ENCODE data around the gene KIFAP3. TPM values are rescaled to one million over a fixed set of nuclear protein-coding genes. Genes with fewer than 3 reads are reported as not detected.
"Not testable (repeated sequence)": the region's sequence is repeated elsewhere in the genome, so short reads cannot be mapped to it uniquely, and the experiment has no call there.

The KIFAP3 gene
- total RNA-seq, 2 donors from 2014 or later = 12.7 to 21.9 TPM

DNA sequence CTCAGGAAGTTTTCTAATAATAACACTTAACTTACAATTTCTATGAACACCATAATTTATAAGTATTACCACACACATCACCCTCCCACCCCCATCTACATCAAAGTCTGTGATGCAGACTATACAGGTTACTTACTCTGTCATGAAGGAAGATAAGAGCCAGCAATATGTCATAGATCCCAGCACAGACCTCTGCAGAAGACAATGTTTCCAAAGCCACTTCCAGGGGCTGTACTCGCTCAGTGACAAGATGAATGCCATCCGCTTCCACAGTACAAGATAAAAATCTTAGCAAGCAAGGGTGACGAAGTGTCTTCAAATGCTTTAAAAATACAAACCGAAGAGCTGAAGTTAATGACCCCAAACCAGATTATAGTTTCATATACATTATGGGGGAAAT, 196.0 kb downstream of the KIFAP3 start:
- Mint-ChIP-seq H3K4me3 (no peak overlapping the region), H3K27me3 (no peaks in the 10 kb centered on the region), H3K27ac (peak overlapping the region; percentile 49), H3K36me3 (ENCODE audit: low read depth) (peaks cover 23% of the 10 kb centered on the region), H3K4me1 (peaks cover 24% of the 10 kb centered on the region)
- DNase-seq = no peak
- no peak for ATAC-seq
- no peaks in the 10 kb centered on the region for H3K9me3 ChIP-seq (ENCODE audit: control insufficient read depth, low read length, poor library complexity, severe bottlenecking)

GRCh38 chr1:169877800-169878491, 196.5 kb downstream of the KIFAP3 start:
- Mint-ChIP-seq H3K4me1 (peaks cover 26% of the 10 kb centered on the region), H3K27me3 (no peaks in the 10 kb centered on the region), H3K4me3 (no peak overlapping the region), H3K36me3 (ENCODE audit: low read depth) (peaks cover 23% of the 10 kb centered on the region), H3K27ac (peak overlapping the region; percentile 49)
- ATAC-seq (no peak), DNase-seq (no peak)
- H3K9me3 ChIP-seq (ENCODE audit: control insufficient read depth, low read length, poor library complexity, severe bottlenecking) = no peaks in the 10 kb centered on the region

- Mint-ChIP-seq H3K27me3 (no peaks in the 10 kb centered on the region), H3K27ac (peak overlapping the region; percentile 56), H3K4me3 (no peak overlapping the region), H3K36me3 (ENCODE audit: low read depth) (peaks cover 31% of the 10 kb centered on the region), H3K4me1 (peaks cover 23% of the 10 kb centered on the region)
- no peak for ATAC-seq
- no peaks in the 10 kb centered on the region for H3K9me3 ChIP-seq (ENCODE audit: control insufficient read depth, low read length, poor library complexity, severe bottlenecking)
- DNase-seq = no peak
These were observed 200.3 kb downstream of the KIFAP3 start for GRCh38 chr1:169874229-169874628.

GRCh38 chr1:169873582-169874199, 200.8 kb downstream of the KIFAP3 start:
- ATAC-seq = no peak
- peaks cover 31% of the 10 kb centered on the region for H3K36me3 Mint-ChIP-seq (ENCODE audit: low read depth)
- H3K4me3 Mint-ChIP-seq = no peak overlapping the region
- no peaks in the 10 kb centered on the region for H3K27me3 Mint-ChIP-seq
- H3K27ac Mint-ChIP-seq = peak overlapping the region; percentile 24
- H3K9me3 ChIP-seq (ENCODE audit: control insufficient read depth, low read length, poor library complexity, severe bottlenecking) = no peaks in the 10 kb centered on the region
- H3K4me1 Mint-ChIP-seq = peaks cover 20% of the 10 kb centered on the region
- no peak for DNase-seq

DNA sequence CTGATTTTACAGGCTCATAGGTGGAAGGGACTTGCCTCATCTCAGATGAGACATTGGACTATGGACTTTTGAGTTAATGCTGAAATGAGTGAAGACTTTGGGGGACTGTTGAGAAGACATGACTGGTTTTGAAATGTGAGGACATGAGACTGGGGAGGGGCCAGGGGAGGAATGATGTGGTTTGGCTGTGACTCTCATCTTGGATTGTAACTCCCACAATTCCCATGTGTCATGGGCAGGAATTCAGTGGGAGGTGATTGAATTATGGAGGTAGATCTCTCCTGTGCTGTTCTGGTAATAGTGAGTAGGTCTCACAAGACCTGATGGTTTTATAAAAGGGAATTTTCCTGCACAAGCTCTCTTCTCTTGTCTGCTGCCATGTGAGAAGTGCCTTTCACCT, 201.6 kb downstream of the KIFAP3 start:
- H3K9me3 ChIP-seq (ENCODE audit: control insufficient read depth, low read length, poor library complexity, severe bottlenecking) = no peaks in the 10 kb centered on the region
- Mint-ChIP-seq H3K4me3 (no peak overlapping the region), H3K36me3 (ENCODE audit: low read depth) (peaks cover 30% of the 10 kb centered on the region), H3K27ac (no peak overlapping the region), H3K4me1 (peaks cover 16% of the 10 kb centered on the region), H3K27me3 (no peaks in the 10 kb centered on the region)
- DNase-seq (no peak), ATAC-seq (no peak)

DNA sequence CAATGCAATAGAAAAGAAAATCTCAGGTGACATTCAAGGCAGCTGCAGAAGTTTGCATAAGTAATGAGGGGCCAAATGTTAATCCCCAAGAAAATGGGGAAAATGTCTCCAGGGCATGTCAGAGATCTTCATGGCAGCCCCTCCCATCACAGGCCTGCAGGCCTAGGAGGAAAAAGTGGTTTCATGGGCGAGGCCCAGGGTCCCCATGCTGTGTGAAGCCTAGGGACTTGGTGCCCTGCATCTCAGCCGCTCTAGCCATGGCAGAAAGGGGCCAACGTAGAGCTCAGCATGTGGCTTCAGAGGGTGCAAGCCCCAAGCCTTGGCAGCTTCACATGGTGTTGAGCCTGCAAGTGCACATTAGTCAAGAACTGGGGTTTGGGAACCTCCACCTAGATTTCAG, 202.5 kb downstream of the KIFAP3 start:
- not testable (repeated sequence) for DNase-seq; H3K27ac Mint-ChIP-seq; ATAC-seq; H3K9me3 ChIP-seq (ENCODE audit: control insufficient read depth, low read length, poor library complexity, severe bottlenecking); H3K27me3 Mint-ChIP-seq; H3K4me3 Mint-ChIP-seq
- peaks cover 16% of the 10 kb centered on the region for H3K4me1 Mint-ChIP-seq
- H3K36me3 Mint-ChIP-seq (ENCODE audit: low read depth) = peaks cover 30% of the 10 kb centered on the region

Other genes starting within 250 kb of the KIFAP3 start
- gene SCYL3, start 180.8 kb downstream of the KIFAP3 start, total RNA-seq = 10 to 100 TPM in 1 of 2 donors, 1 to 10 TPM in 1; 7.4 to 11.2 TPM
- not detected for gene NTMT2, start 71.3 kb upstream of the KIFAP3 start, total RNA-seq

Data from T-helper 17 cell (primary cell).